ENCODE results near the gene PHKG2.
A peak's percentile ranks its signal among the peaks of the same experiment; 100 is the strongest.
"Not testable (repeated sequence)": the region's sequence is repeated elsewhere in the genome, so short reads cannot be mapped to it uniquely, and the experiment has no call there.

PHKG2 gene

GRCh38 chr16:30747799-30748633, at the start of gene PHKG2:
Gene PHKG2, plus strand, starts transcription at chr16:30748425. Its CDS starts 396 bp downstream, at chr16:30748821.
- DNase-seq = peak; percentile 97

GRCh38 chr16:30698816-30699614, 49.2 kb upstream of the PHKG2 start, which contains the start of gene SRCAP:
Gene SRCAP, plus strand, starts transcription at chr16:30699171. Its CDS starts 1,654 bp downstream, at chr16:30700825.
- DNase-seq = peak; percentile 71

- no peak for DNase-seq
Observed at GRCh38 chr16:30699615-30700099, 48.6 kb upstream of the PHKG2 start.

- DNase-seq = no peak
Observed at GRCh38 chr16:30700491-30700890, 47.7 kb upstream of the PHKG2 start.

GRCh38 chr16:30700971-30701370, 47.3 kb upstream of the PHKG2 start:
- no peak for DNase-seq

- DNase-seq = not testable (repeated sequence)
Observed at GRCh38 chr16:30703071-30703470, 45.2 kb upstream of the PHKG2 start.

- DNase-seq = no peak
Observed at GRCh38 chr16:30703971-30704370, 44.3 kb upstream of the PHKG2 start.

- no peak for DNase-seq
Observed at GRCh38 chr16:30706046-30706445, 42.2 kb upstream of the PHKG2 start.

- no peak for DNase-seq
Observed at GRCh38 chr16:30710971-30711370, 37.3 kb upstream of the PHKG2 start.

GRCh38 chr16:30711712-30712111, 36.5 kb upstream of the PHKG2 start:
- DNase-seq = no peak

- no peak for DNase-seq
Observed at GRCh38 chr16:30715750-30716445, 32.3 kb upstream of the PHKG2 start.

- DNase-seq = no peak
Observed at GRCh38 chr16:30720086-30720485, 28.1 kb upstream of the PHKG2 start.

- DNase-seq = no peak
Observed at GRCh38 chr16:30720694-30721093, 27.5 kb upstream of the PHKG2 start.

- no peak for DNase-seq
Observed at GRCh38 chr16:30721167-30721566, 27.1 kb upstream of the PHKG2 start.

GRCh38 chr16:30721606-30722005, 26.6 kb upstream of the PHKG2 start:
- no peak for DNase-seq

GRCh38 chr16:30722443-30722842, 25.8 kb upstream of the PHKG2 start:
- no peak for DNase-seq

- no peak for DNase-seq
Observed at GRCh38 chr16:30722916-30723315, 25.3 kb upstream of the PHKG2 start.

- DNase-seq = no peak
Observed at GRCh38 chr16:30723725-30724355, 24.4 kb upstream of the PHKG2 start.

GRCh38 chr16:30724641-30725417, 23.4 kb upstream of the PHKG2 start:
- DNase-seq = no peak

- no peak for DNase-seq
Observed at GRCh38 chr16:30725418-30725792, 22.8 kb upstream of the PHKG2 start.

GRCh38 chr16:30728321-30728720, 19.9 kb upstream of the PHKG2 start:
- DNase-seq = no peak
